Breast epithelium (tissue), 3 donors: Measurements from ENCODE around the gene FRY.

Experiments used
- CTCF ChIP-seq, 3 donors: fragments of 450-650 bp; IDR thresholded peaks; one replicate each; pipeline ENCODE4 v1.5.1; 2016 to 2017; ENCODE audit warnings: antibody characterized with exemption in 3 of 3, mild to moderate bottlenecking in 3 of 3, moderate library complexity in 3 of 3
- POLR2A ChIP-seq: fragments of 450-650 bp; IDR thresholded peaks from one replicate; pipeline ENCODE4 v1.6.1; 2016; ENCODE audit warnings: antibody characterized with exemption, mild to moderate bottlenecking, moderate library complexity
- POLR2AphosphoS5 ChIP-seq, 3 donors: sonication (generic); formaldehyde crosslinking; IDR thresholded peaks; one replicate each; pipeline ENCODE4 v1.6.1; 2017; ENCODE audit warnings: antibody characterized with exemption in 3 of 3

GRCh38 chr13:32036757-32037156 is 5.2 kb downstream of the FRY start:
- TF ChIP-seq POLR2A (no peak), POLR2AphosphoS5 (IDR thresholded peaks at IDR 0.05) (no peak), CTCF (IDR thresholded peaks at IDR 0.05) (no peak)
